ENCODE data around the gene CNTNAP2.

DNA sequence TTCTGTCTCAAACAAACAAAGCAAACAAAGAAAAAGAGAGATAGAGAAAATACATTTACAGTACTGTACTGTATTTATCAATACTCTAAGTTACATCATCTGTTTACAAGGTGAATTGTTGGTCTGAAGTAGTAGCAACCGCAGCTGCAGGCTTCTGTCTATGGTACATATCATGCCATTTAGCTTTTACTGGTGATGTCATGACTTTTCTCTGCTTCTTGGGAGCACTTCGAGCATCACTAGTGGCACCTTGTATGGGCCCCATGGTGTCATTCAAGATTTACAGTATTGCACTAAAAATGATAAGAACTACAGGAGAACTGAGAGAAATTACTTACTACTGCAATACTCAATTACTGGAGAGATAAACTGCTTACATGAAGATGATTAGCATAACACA lies 826.9 kb downstream of the CNTNAP2 start:
- TF ChIP-seq POLR2A (IDR thresholded peaks at IDR 0.05): no peak
- TF ChIP-seq, protein P1, sequence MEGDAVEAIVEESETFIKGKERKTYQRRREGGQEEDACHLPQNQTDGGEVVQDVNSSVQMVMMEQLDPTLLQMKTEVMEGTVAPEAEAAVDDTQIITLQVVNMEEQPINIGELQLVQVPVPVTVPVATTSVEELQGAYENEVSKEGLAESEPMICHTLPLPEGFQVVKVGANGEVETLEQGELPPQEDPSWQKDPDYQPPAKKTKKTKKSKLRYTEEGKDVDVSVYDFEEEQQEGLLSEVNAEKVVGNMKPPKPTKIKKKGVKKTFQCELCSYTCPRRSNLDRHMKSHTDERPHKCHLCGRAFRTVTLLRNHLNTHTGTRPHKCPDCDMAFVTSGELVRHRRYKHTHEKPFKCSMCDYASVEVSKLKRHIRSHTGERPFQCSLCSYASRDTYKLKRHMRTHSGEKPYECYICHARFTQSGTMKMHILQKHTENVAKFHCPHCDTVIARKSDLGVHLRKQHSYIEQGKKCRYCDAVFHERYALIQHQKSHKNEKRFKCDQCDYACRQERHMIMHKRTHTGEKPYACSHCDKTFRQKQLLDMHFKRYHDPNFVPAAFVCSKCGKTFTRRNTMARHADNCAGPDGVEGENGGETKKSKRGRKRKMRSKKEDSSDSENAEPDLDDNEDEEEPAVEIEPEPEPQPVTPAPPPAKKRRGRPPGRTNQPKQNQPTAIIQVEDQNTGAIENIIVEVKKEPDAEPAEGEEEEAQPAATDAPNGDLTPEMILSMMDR (IDR thresholded peaks at IDR 0.05): no peak

Data from testis (tissue), 2 donors.